Endodermal cell (in vitro differentiated cells): Measurements from ENCODE around the gene POC1A. TPM values are rescaled to one million over a fixed set of nuclear protein-coding genes. Genes with fewer than 3 reads are reported as not detected.

Experiments
- DNase-seq: peaks from one replicate; pipeline ENCODE4 v3.0.0-alpha.2; 2017
- H3K27ac ChIP-seq: 2 replicates; pipeline ENCODE4 v1.5.1; 2013; ENCODE audit warnings: mild to moderate bottlenecking, low read depth, low read length, moderate library complexity
- H3K27me3 ChIP-seq: 2 replicates; pipeline ENCODE4 v1.6.1; 2013; ENCODE audit warnings: mild to moderate bottlenecking, low read length, moderate library complexity; ENCODE audit not compliant: insufficient read depth, control insufficient read depth, poor library complexity, severe bottlenecking
- H3K36me3 ChIP-seq: 2 replicates; pipeline ENCODE4 v1.7.0; 2013; ENCODE audit warnings: mild to moderate bottlenecking, low read length, moderate library complexity; ENCODE audit not compliant: control insufficient read depth, insufficient read depth
- H3K4me1 ChIP-seq: one replicate; pipeline ENCODE4 v1.7.0; 2013; ENCODE audit warnings: low read length; ENCODE audit not compliant: control insufficient read depth, insufficient read depth
- H3K4me3 ChIP-seq: 2 replicates; pipeline ENCODE4 v1.5.1; 2013; ENCODE audit warnings: mild to moderate bottlenecking, low read length, moderate library complexity
- H3K9ac ChIP-seq: 2 replicates; pipeline ENCODE4 v1.6.1; 2013; ENCODE audit warnings: mild to moderate bottlenecking, low read length, moderate library complexity; ENCODE audit not compliant: poor library complexity, severe bottlenecking; ENCODE audit errors: extremely low read depth
- H3K9me3 ChIP-seq: 2 replicates; pipeline ENCODE4 v1.6.1; 2013; ENCODE audit warnings: mild to moderate bottlenecking, low read length, moderate library complexity; ENCODE audit not compliant: control insufficient read depth
- H3K27ac Mint-ChIP-seq: 2 replicates; pipeline ENCODE4 v1.8.0; 2020; ENCODE audit warnings: mixed read lengths
- H3K27me3 Mint-ChIP-seq: 2 replicates; pipeline ENCODE4 v1.8.0; 2021; ENCODE audit warnings: mild to moderate bottlenecking, mixed read lengths; ENCODE audit not compliant: insufficient read depth
- H3K36me3 Mint-ChIP-seq: 2 replicates; pipeline ENCODE4 v1.8.0; 2020; ENCODE audit warnings: low read depth, mixed read lengths
- H3K4me1 Mint-ChIP-seq: 2 replicates; pipeline ENCODE4 v1.8.0; 2020; ENCODE audit warnings: mixed read lengths
- H3K4me3 Mint-ChIP-seq: 2 replicates; pipeline ENCODE4 v1.8.0; 2020; ENCODE audit warnings: mild to moderate bottlenecking, moderate library complexity, mixed read lengths
- H3K9me3 Mint-ChIP-seq: 2 replicates; pipeline ENCODE4 v1.8.0; 2020; ENCODE audit warnings: mild to moderate bottlenecking, mixed read lengths
- WGBS, 2 experiments: methylation state at CpG; one replicate each; pipeline versions ENCODE4 v1.1.5 to v1.1.7; 2013; ENCODE audit warnings: missing lambda C conversion rate in 2 of 2, mixed read lengths in 1 of 2; ENCODE audit not compliant: insufficient coverage in 1 of 2, insufficient read length in 1 of 2; 5-methylcytosine and 5-hydroxymethylcytosine counted together
- total RNA-seq, 2 donors: library from RNA; stranded (reverse); fragmentation: NEBNext Ultra II Directional in 1 of 2; extraction: Animal tissue kit (Norgen Biotek cat#: 25700) in 1 of 2; gene quantifications; 2 replicates in 1 of 2; 3 replicates in 1 of 2; pipeline ENCODE4 v1.2.1, GENCODE V29; 2021
- TF ChIP-seq, protein P1 (sequence below): fragments of 200-600 bp; sonication (generic); conservative IDR thresholded peaks from 2 replicates; pipeline ENCODE4 v1.5.0; 2021; ENCODE audit warnings: antibody characterized with exemption, mild to moderate bottlenecking

POC1A gene
- total RNA-seq, 2 donors from 2014 or later, result 19.7 to 24.0 TPM

DNA sequence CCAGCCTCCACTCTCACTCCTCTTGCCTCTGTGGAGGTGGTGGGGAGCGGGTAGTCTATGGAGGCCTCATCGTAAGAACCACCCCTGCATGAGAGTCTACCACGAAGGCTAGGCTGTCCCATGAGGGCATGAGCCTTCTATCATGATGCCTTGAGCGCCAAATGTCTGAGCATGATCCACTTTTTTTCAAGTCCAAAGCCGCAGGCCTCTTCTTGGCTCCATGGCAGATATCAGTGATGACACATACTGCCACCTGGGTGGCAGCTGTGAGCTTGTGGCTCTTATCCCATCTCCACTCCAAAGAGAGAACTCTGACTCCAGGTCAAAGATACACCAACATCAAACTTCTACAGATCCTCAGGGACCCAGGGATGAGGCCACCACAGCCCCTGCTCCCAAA is 13.5 kb downstream of the POC1A start:
- Histone ChIP-seq H3K27me3 (no peaks in the 10 kb centered on the region), H3K36me3 (peaks cover 17% of the 10 kb centered on the region), H3K4me3 (no peak overlapping the region), H3K4me1 (peaks cover 5% of the 10 kb centered on the region), H3K27ac (no peak overlapping the region), H3K9me3 (no peaks in the 10 kb centered on the region), H3K9ac (no peak overlapping the region)
- no peaks in the 10 kb centered on the region for H3K9me3 Mint-ChIP-seq
- H3K4me3 Mint-ChIP-seq, result no peak overlapping the region
- no peak overlapping the region for H3K27ac Mint-ChIP-seq
- H3K4me1 Mint-ChIP-seq, result peaks cover 3% of the 10 kb centered on the region
- 96 to 97% methylated on average over 4 to 5 of the region's 5 CpGs for WGBS, 2 experiments
- TF ChIP-seq, protein P1, sequence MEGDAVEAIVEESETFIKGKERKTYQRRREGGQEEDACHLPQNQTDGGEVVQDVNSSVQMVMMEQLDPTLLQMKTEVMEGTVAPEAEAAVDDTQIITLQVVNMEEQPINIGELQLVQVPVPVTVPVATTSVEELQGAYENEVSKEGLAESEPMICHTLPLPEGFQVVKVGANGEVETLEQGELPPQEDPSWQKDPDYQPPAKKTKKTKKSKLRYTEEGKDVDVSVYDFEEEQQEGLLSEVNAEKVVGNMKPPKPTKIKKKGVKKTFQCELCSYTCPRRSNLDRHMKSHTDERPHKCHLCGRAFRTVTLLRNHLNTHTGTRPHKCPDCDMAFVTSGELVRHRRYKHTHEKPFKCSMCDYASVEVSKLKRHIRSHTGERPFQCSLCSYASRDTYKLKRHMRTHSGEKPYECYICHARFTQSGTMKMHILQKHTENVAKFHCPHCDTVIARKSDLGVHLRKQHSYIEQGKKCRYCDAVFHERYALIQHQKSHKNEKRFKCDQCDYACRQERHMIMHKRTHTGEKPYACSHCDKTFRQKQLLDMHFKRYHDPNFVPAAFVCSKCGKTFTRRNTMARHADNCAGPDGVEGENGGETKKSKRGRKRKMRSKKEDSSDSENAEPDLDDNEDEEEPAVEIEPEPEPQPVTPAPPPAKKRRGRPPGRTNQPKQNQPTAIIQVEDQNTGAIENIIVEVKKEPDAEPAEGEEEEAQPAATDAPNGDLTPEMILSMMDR, result no peak
- peaks cover 18% of the 10 kb centered on the region for H3K36me3 Mint-ChIP-seq
- DNase-seq, result no peak
- no peaks in the 10 kb centered on the region for H3K27me3 Mint-ChIP-seq

DNA sequence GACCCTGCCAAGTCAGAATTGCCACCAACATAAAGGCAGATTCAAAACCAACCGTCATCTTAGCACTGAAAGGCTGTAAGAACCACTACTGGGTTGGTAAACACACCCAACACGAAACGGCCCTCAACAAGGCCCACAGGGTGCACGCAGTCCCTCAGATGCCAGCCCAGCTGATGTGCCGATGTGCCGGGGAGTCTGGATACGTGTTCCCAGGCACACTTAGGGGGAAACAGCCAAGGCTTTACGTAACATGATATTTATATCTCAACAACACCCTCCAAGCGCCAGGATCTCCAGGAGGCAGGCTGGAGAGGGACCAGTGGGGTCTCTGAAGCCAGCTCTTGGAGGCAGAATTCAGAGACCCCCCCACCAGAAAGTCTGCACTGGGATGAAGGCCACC is 14.2 kb downstream of the POC1A start:
- Histone ChIP-seq H3K9me3 (no peaks in the 10 kb centered on the region), H3K9ac (no peak overlapping the region), H3K4me1 (peaks cover 5% of the 10 kb centered on the region), H3K27me3 (no peaks in the 10 kb centered on the region), H3K27ac (no peak overlapping the region), H3K36me3 (peaks cover 17% of the 10 kb centered on the region), H3K4me3 (no peak overlapping the region)
- no peak overlapping the region for H3K4me3 Mint-ChIP-seq
- H3K27ac Mint-ChIP-seq, result no peak overlapping the region
- H3K9me3 Mint-ChIP-seq, result no peaks in the 10 kb centered on the region
- WGBS, 2 experiments, result 96 to 100% methylated on average over 4 to 9 of the region's 9 CpGs
- H3K27me3 Mint-ChIP-seq, result no peaks in the 10 kb centered on the region
- TF ChIP-seq, protein P1, result no peak
- peaks cover 3% of the 10 kb centered on the region for H3K4me1 Mint-ChIP-seq
- DNase-seq, result no peak
- H3K36me3 Mint-ChIP-seq, result peaks cover 13% of the 10 kb centered on the region

DNA sequence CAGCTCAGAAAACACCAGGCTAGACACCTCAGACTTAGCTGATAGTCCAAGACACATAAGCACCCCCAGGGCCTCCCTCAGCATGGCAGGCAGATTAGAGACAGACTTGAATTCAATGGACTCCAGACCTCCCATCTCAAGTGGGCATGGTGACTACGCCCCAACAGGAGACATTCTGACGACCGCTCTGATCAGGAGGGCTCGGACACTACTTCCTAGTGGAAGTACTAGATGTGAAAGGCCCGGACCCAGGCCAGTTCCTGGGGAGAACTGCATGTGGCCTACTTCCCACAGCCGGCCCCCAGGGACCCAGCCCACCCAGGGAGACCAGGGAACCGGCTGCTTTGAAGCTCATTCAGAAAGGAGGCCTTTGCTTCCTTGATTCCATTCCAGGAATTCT is 16.9 kb downstream of the POC1A start:
- WGBS, 2 experiments, result 92 to 100% methylated on average over 3 to 7 of the region's 7 CpGs
- Mint-ChIP-seq H3K27me3 (no peaks in the 10 kb centered on the region), H3K27ac (no peak overlapping the region), H3K36me3 (peaks cover 20% of the 10 kb centered on the region), H3K4me3 (no peak overlapping the region), H3K9me3 (no peaks in the 10 kb centered on the region), H3K4me1 (no peaks in the 10 kb centered on the region)
- H3K9ac ChIP-seq, result no peak overlapping the region
- H3K27me3 ChIP-seq, result no peaks in the 10 kb centered on the region
- no peaks in the 10 kb centered on the region for H3K9me3 ChIP-seq
- H3K36me3 ChIP-seq, result peaks cover 13% of the 10 kb centered on the region
- TF ChIP-seq, protein P1, result no peak
- no peak for DNase-seq
- no peaks in the 10 kb centered on the region for H3K4me1 ChIP-seq
- H3K27ac ChIP-seq, result no peak overlapping the region
- no peak overlapping the region for H3K4me3 ChIP-seq
